IMR-90 (cell line): Measurements from ENCODE around the gene GNB1L. TPM values are rescaled to one million over a fixed set of nuclear protein-coding genes. Genes with fewer than 3 reads are reported as not detected.

Experiments
- ATAC-seq: fragments of 200-7000 bp; cut with Tn5 transposase; 2 replicates; pipeline ENCODE4 v1.9.1; 2020; ENCODE audit warnings: low read depth, mild to moderate bottlenecking, moderate library complexity
- BruUV-seq: library from RNA; stranded (reverse); fragments of 400-500 nt; replicated peaks from 2 replicates; lab custom pipeline; 2021; lab: Mats Ljungman, UMichigan
- CTCF ChIA-PET: fragments of 300-600 bp; formaldehyde crosslinking; extraction: SDS; loops from one replicate; lab custom pipeline; 2021; ENCODE audit warnings: antibody characterized with exemption; lab: Yijun Ruan, JAX
- POLR2A ChIA-PET: fragments of 300-600 bp; sonication (Branson Sonifier 250); formaldehyde crosslinking; loops from one replicate; lab custom pipeline; 2022; ENCODE audit warnings: antibody characterized with exemption; ENCODE audit not compliant: unreplicated experiment; lab: Charles Lee
- DNase-seq: peaks from one replicate; pipeline ENCODE4 v3.0.0; 2013
- H2AFZ ChIP-seq: replicated peaks from 2 replicates; pipeline ENCODE3; 2013; ENCODE audit warnings: low read length, mild to moderate bottlenecking; ENCODE audit not compliant: poor library complexity
- H2AK5ac ChIP-seq: 2 replicates; pipeline ENCODE4 v1.6.1; 2013; ENCODE audit warnings: low read depth, low read length, inconsistent platforms
- H2AK9ac ChIP-seq: replicated peaks from 2 replicates; pipeline ENCODE3; 2013; ENCODE audit warnings: mild to moderate bottlenecking, low read depth, low read length, moderate library complexity; ENCODE audit not compliant: poor library complexity
- H2BK120ac ChIP-seq: 2 replicates; pipeline ENCODE4 v1.6.1; 2013; ENCODE audit warnings: low read depth, low read length, inconsistent platforms
- H2BK15ac ChIP-seq: 3 replicates; pipeline ENCODE4 v1.6.1; 2013; ENCODE audit warnings: low read depth, low read length, inconsistent platforms
- H2BK20ac ChIP-seq: 2 replicates; pipeline ENCODE4 v1.6.1; 2013; ENCODE audit warnings: low read depth, mild to moderate bottlenecking, inconsistent platforms, low read length, moderate library complexity
- H2BK5ac ChIP-seq: 2 replicates; pipeline ENCODE4 v1.6.1; 2013; ENCODE audit warnings: mild to moderate bottlenecking, low read depth, low read length, inconsistent platforms; ENCODE audit not compliant: poor library complexity, severe bottlenecking
- H3K14ac ChIP-seq: replicated peaks from 2 replicates; pipeline ENCODE4 v1.6.1; 2013; ENCODE audit warnings: low read depth, low read length, inconsistent platforms
- H3K18ac ChIP-seq: 2 replicates; pipeline ENCODE4 v1.6.1; 2013; ENCODE audit warnings: low read depth, low read length, control low read depth
- H3K23ac ChIP-seq: 2 replicates; pipeline ENCODE4 v1.6.1; 2013; ENCODE audit warnings: low read depth, low read length, inconsistent platforms
- H3K27ac ChIP-seq: 2 replicates; pipeline ENCODE4 v1.5.1; 2013; ENCODE audit warnings: mild to moderate bottlenecking, control low read depth, low read length; ENCODE audit not compliant: insufficient read depth
- H3K27me3 ChIP-seq: 2 replicates; pipeline ENCODE4 v1.6.1; 2013; ENCODE audit warnings: low read length; ENCODE audit not compliant: control insufficient read depth, insufficient read depth
- H3K36me3 ChIP-seq: 2 replicates; pipeline ENCODE4 v1.6.1; 2013; ENCODE audit warnings: low read length, mixed read lengths; ENCODE audit not compliant: control insufficient read depth, insufficient read depth
- H3K4ac ChIP-seq: 2 replicates; pipeline ENCODE4 v1.6.1; 2013; ENCODE audit warnings: low read depth, low read length, inconsistent platforms
- H3K4me1 ChIP-seq: 2 replicates; pipeline ENCODE4 v1.6.1; 2013; ENCODE audit warnings: low read length, mixed read lengths; ENCODE audit not compliant: control insufficient read depth, insufficient read depth
- H3K4me2 ChIP-seq: 2 replicates; pipeline ENCODE4 v1.6.1; 2013; ENCODE audit warnings: low read depth, mild to moderate bottlenecking, control low read depth, low read length, moderate library complexity
- H3K4me3 ChIP-seq: 2 replicates; pipeline ENCODE4 v1.5.1; 2013; ENCODE audit warnings: low read depth, mild to moderate bottlenecking, control low read depth, low read length, moderate library complexity; ENCODE audit not compliant: insufficient read depth
- H3K56ac ChIP-seq: 2 replicates; pipeline ENCODE4 v1.6.1; 2013; ENCODE audit warnings: low read length, inconsistent platforms; ENCODE audit not compliant: insufficient read depth; ENCODE audit errors: extremely low read depth
- H3K79me1 ChIP-seq, 2 experiments: 2 replicates each; pipeline ENCODE4 v1.6.1; 2013; ENCODE audit warnings: low read length in 2 of 2, inconsistent platforms in 1 of 2, low read depth in 1 of 2
- H3K9ac ChIP-seq: 2 replicates; pipeline ENCODE4 v1.6.1; 2013; ENCODE audit warnings: low read depth, low read length, control low read depth
- H3K9me1 ChIP-seq: 2 replicates; pipeline ENCODE4 v1.6.1; 2013; ENCODE audit warnings: low read length, inconsistent platforms; ENCODE audit not compliant: insufficient read depth
- H3K9me3 ChIP-seq: 2 replicates; pipeline ENCODE4 v1.6.1; 2013; ENCODE audit warnings: low read length; ENCODE audit not compliant: control insufficient read depth, insufficient read depth
- H4K20me1 ChIP-seq: 2 replicates; pipeline ENCODE4 v1.6.1; 2013; ENCODE audit warnings: low read length, inconsistent platforms; ENCODE audit not compliant: insufficient read depth
- H4K5ac ChIP-seq: 2 replicates; pipeline ENCODE4 v1.6.1; 2013; ENCODE audit warnings: mild to moderate bottlenecking, low read depth, low read length, control low read depth
- H4K8ac ChIP-seq, 2 experiments: 2 replicates each; pipeline ENCODE4 v1.6.1; 2013; ENCODE audit warnings: low read depth in 2 of 2, low read length in 2 of 2, control low read depth in 1 of 2, inconsistent platforms in 1 of 2
- H4K91ac ChIP-seq: 2 replicates; pipeline ENCODE4 v1.6.1; 2013; ENCODE audit warnings: low read depth, low read length, inconsistent platforms; ENCODE audit not compliant: insufficient read depth
- CEBPB ChIP-seq: IDR thresholded peaks from 2 replicates; pipeline ENCODE4 v1.6.1; 2012; ENCODE audit warnings: low read depth, low read length, improper control_type of control experiment
- FOS ChIP-seq: fragments of 150-350 bp; IDR thresholded peaks from 2 replicates; pipeline ENCODE4 v1.6.1; 2016; ENCODE audit warnings: low read depth, low read length
- MAFK ChIP-seq: IDR thresholded peaks from 2 replicates; pipeline ENCODE4 v1.6.1; 2012; ENCODE audit warnings: low read depth, low read length, improper control_type of control experiment
- NFE2L2 ChIP-seq: fragments of 150-350 bp; IDR thresholded peaks from 2 replicates; pipeline ENCODE4 v1.6.1; 2016; ENCODE audit warnings: low read depth, mild to moderate bottlenecking, low read length
- POLR2A ChIP-seq: IDR thresholded peaks from 2 replicates; pipeline ENCODE4 v1.6.1; 2012; ENCODE audit warnings: mild to moderate bottlenecking, low read depth, low read length
- RCOR1 ChIP-seq: IDR thresholded peaks from 2 replicates; pipeline ENCODE4 v1.6.1; 2012; ENCODE audit warnings: mild to moderate bottlenecking, low read length, improper control_type of control experiment; ENCODE audit not compliant: insufficient replicate concordance
- RFX5 ChIP-seq: IDR thresholded peaks from 2 replicates; pipeline ENCODE4 v1.8.0; 2012; ENCODE audit warnings: low read depth, mild to moderate bottlenecking, low read length, moderate library complexity
- WGBS, 2 experiments: methylation state at CpG; one replicate each; pipeline versions ENCODE4 v1.1.5 to v1.1.7; 2013; ENCODE audit warnings: missing lambda C conversion rate in 2 of 2; ENCODE audit not compliant: insufficient read length in 1 of 2; ENCODE audit errors: extremely low coverage in 2 of 2; 5-methylcytosine and 5-hydroxymethylcytosine counted together
- dilution Hi-C: fragments of 300-500 bp; cut with HindIII; formaldehyde crosslinking; loops from one replicate; pipeline ENCODE4 v1.14.3; 2018; ENCODE audit warnings: low sequenced_read_pairs; ENCODE audit not compliant: unreplicated experiment
- in situ Hi-C: fragments of 300-500 bp; cut with MboI; formaldehyde crosslinking; loops from 3 replicates; pipeline ENCODE4 v1.14.3; 2019; ENCODE audit warnings: low sequenced_read_pairs, inconsistent platforms, mixed read lengths
- intact Hi-C: fragments of 100-400 bp; cut with micrococcal nuclease; formaldehyde crosslinking; loops from 2 replicates; pipeline ENCODE4 v1.10.0; 2022
- polyA plus RNA-seq, 3 experiments: library from polyadenylated mRNA; depleted of rRNA; stranded (reverse); fragments of >200 nt; gene quantifications; 2 replicates each; pipeline ENCODE4 v1.2.3, GENCODE V29; 2012; ENCODE audit warnings: low replicate concordance in 1 of 3
- total RNA-seq: library from RNA; depleted of rRNA; stranded (reverse); fragments of >200 nt; gene quantifications from 2 replicates; pipeline ENCODE4 v1.2.3, GENCODE V29; 2012

The GNB1L gene
- total and polyA plus RNA-seq, 2 of the 4 experiments (the other 2 are of a cell fraction): 2.5 to 4.4 TPM

GRCh38 chr22:19840059-19840458 lies 14.6 kb downstream of the GNB1L start:
- POLR2A ChIA-PET: no interaction called here
- Histone ChIP-seq H3K36me3 (no peaks in the 10 kb centered on the region), H3K56ac (no peak overlapping the region), H3K4me3 (no peak overlapping the region), H4K20me1 (peaks cover 6% of the 10 kb centered on the region; the same call in 1 of the 2 replicates), H2AK5ac (no peak overlapping the region; the same call in 1 of the 2 replicates), H2BK120ac (no peak overlapping the region), H3K27ac (no peak overlapping the region), H4K5ac (no peak overlapping the region), H2BK15ac (no peak overlapping the region), H3K4me2 (peak overlapping the region; percentile 56; the same call in 1 of the 2 replicates), H3K18ac (no peak overlapping the region), H4K91ac (no peak overlapping the region), H3K9ac (no peak overlapping the region), H2AFZ (no peak overlapping the region), H3K27me3 (no peaks in the 10 kb centered on the region), H2AK9ac (no peak overlapping the region), H3K4me1 (peaks cover 8% of the 10 kb centered on the region), H3K14ac (no peak overlapping the region; the same call in 1 of the 2 replicates), H2BK5ac (no peak overlapping the region), H3K4ac (no peak overlapping the region), H3K9me3 (no peaks in the 10 kb centered on the region), H2BK20ac (no peak overlapping the region), H3K79me1 (peaks cover 0 to 40% of the 10 kb centered on the region in 2 experiments; a peak in 3 of 4 replicates), H3K23ac (no peak overlapping the region), H4K8ac (peak overlapping the region in 1 of 2 experiments; percentile 44; a peak in 1 of 4 replicates), H3K9me1 (peaks cover 4% of the 10 kb centered on the region)
- dilution Hi-C loops (no loop called here), intact Hi-C loops (no loop called here), in situ Hi-C loops (no loop called here)
- CTCF ChIA-PET: interaction anchor here (0.7 kb wide), 1 partner anchor 12 kb away, joined by 3 read pairs; no protein-coding TSS in a partner anchor
- ATAC-seq (peak; percentile 27; the same call in 1 of the 2 replicates), DNase-seq (no peak)
- no TSS peak for BruUV-seq
- TF ChIP-seq FOS: no peak
- no peak for TF ChIP-seq RCOR1
- no peak for TF ChIP-seq POLR2A
- TF ChIP-seq RFX5: no peak
- TF ChIP-seq CEBPB: peak; percentile 32; the same call in 1 of the 2 replicates
- TF ChIP-seq NFE2L2: no peak
- TF ChIP-seq MAFK: peak; percentile 14; the same call in 1 of the 2 replicates
- no CpG with 5 or more reads among the region's 4 CpGs for WGBS, 2 experiments
